H1 (cell line): ENCODE results near the gene PHGDH. TPM values are rescaled to one million over a fixed set of nuclear protein-coding genes. Genes with fewer than 3 reads are reported as not detected.

ENCODE experiments used
- BACH1 ChIP-seq: IDR thresholded peaks from 2 replicates; pipeline ENCODE4 v1.6.1; 2012; ENCODE audit warnings: low read length, improper control_type of control experiment
- BCL11A ChIP-seq, 2 experiments: IDR thresholded peaks; one replicate each; pipeline ENCODE4 v1.6.1; 2011; ENCODE audit warnings: low read depth in 2 of 2, low read length in 2 of 2, mild to moderate bottlenecking in 2 of 2
- HDAC6 ChIP-seq: IDR thresholded peaks from one replicate; pipeline ENCODE4 v1.7.1; 2012; ENCODE audit warnings: low read depth, mild to moderate bottlenecking, inconsistent platforms, low read length, moderate library complexity
- RNF2 ChIP-seq: fragments of 200-900, 300-1000 bp; sonication (generic); IDR thresholded peaks from 2 replicates; pipeline ENCODE4 v1.7.1; 2016; ENCODE audit warnings: borderline replicate concordance, low read depth, mild to moderate bottlenecking, antibody characterized with exemption, low read length; ENCODE audit not compliant: poor library complexity, severe bottlenecking; ENCODE audit errors: missing control alignments
- SIN3A ChIP-seq, 2 experiments: IDR thresholded peaks in 1 of 2; conservative IDR thresholded peaks in 1 of 2; 2 replicates each; pipeline ENCODE4 v1.6.1; 2011 to 2012; ENCODE audit warnings: low read length in 2 of 2, improper control_type of control experiment in 1 of 2, low read depth in 1 of 2, mild to moderate bottlenecking in 1 of 2
- TCF12 ChIP-seq: IDR thresholded peaks from 2 replicates; pipeline ENCODE4 v1.6.1; 2011; ENCODE audit warnings: low read depth, mild to moderate bottlenecking, low read length
- polyA plus RNA-seq, 7 experiments: library from polyadenylated mRNA; depleted of rRNA in 3 of 7; stranded (reverse) in 5 of 7; unstranded in 2 of 7; fragments of >200 nt in 5 of 7; fragments of 200-250 nt in 2 of 7; gene quantifications; 1 replicate in 5 of 7; 2 replicates in 1 of 7; 4 replicates in 1 of 7; pipeline versions ENCODE4 v1.2.1 to v1.2.3, GENCODE V29; 2011 to 2013; ENCODE audit warnings: missing spikeins in 2 of 7, mixed read lengths in 2 of 7
- total RNA-seq: library from RNA; stranded (reverse); fragmentation: NEBNext Ultra II Directional; extraction: Animal tissue kit (Norgen Biotek cat#: 25700); gene quantifications from 2 replicates; pipeline ENCODE4 v1.2.1, GENCODE V29; 2021

The PHGDH gene
- total and polyA plus RNA-seq, 2 of the 8 experiments (the other 6 are each of a cell fraction or from before 2014, with no cell fraction given), result 358 to 687 TPM

- TF ChIP-seq HDAC6 (no peak), TCF12 (no peak), SIN3A (conservative IDR thresholded peaks at IDR 0.05 in 1 of 2, IDR thresholded peaks at IDR 0.05 in 1 of 2; ENCODE audit: low read depth in 1 of 2, low read length in 2 of 2) (no peak), BACH1 (no peak), RNF2 (no peak), BCL11A (IDR thresholded peaks at IDR 0.05; ENCODE audit: low read depth in 2 of 2, low read length in 2 of 2) (no peak)
- TF ChIP-seq, all 59 proteins: peak for 0
Measured at GRCh38 chr1:119742202-119742601, 30.5 kb downstream of the PHGDH start (continued).
